Dedifferentiated amniotic fluid mesenchymal stem cell (primary cell): ENCODE results near the gene NKPD1.

Experiments used
- DNase-seq: peaks from one replicate; pipeline ENCODE4 v3.0.0-alpha.2; 2016; ENCODE audit errors: extremely low spot score

The NKPD1 gene, protein sequence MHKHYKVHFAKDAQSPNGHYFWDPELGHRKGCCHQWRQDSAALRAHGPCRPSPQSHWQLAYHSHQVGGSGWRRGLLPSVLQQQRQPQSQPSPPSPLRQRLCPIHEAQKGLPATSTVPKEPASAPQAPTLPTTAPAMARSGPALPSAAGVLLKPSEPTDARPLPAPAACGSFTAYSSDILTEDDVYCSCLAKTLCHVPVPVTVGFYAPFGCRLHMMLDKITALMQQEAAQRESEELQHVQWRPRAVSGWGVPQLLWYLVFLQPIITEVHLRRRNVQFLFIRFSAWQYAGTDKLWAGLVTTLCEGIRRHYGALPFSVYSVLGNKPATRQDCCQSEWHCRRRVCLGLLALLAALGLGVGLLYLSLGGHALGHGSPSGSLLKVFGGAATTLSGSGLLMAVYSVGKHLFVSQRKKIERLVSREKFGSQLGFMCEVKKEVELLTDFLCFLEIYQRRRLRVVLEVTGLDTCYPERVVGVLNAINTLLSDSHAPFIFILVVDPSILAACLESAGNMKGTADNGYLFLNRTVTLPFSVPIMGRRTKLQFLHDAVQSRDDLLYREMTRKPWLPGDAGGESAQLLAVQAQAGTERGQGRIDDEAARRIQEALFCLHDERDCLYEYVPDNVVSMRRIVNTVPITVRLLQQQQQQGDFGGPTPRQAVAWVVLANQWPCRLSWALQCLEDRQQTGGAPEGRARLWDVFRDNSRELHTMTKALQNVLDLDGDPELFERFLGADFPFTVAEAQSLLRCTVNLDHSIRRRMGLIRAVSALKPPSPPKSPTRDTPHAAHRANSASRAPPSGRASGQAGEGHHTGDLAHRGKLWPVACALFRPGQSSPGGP

DNA sequence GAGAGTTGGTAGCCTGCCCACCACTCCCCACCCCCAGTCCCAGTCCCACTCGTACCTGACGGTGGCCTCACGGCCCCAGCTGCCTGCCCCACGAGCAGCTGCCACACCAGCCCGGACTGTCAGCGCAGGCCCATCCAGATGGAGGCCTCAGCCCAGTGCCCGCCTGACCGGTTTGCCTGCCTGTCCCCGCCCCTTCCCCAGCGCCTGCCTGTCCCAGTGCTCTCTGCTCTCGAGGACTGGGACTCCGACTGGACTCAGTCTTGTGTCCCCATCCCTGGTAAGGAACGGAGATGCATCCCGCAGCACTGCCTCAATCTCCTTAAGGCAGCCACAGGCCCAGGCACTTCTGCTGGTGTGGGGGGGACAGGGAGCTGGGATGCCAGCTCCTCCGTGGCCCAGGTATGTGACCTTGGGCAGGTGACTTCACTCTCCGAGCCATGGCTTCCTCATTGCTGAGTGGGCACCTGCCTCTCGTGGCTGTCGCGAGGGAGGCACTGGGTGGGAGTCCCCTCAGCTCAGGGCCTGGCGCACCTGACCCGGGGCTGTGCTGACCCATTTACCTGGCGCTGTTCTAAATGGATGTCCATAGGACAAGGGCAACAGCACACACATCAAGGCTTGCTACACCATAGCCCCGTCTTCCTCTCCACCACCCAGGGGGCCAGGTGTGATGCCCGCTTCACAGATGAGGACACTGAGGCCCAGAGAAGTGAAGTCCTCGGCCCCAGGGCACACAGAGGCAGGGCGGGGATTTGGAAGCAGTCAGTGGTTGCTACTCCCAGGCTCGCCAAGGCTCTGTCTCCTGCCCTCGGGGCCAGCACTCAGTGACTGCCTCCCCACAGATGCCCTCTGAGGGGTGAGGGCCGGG lies at the start of gene NKPD1:
TSS of gene NKPD1 (minus strand) at position 113 of the 868 bp plus-strand sequence. CDS start 832 bp downstream, outside the sequence.
- no peak for DNase-seq

DNA sequence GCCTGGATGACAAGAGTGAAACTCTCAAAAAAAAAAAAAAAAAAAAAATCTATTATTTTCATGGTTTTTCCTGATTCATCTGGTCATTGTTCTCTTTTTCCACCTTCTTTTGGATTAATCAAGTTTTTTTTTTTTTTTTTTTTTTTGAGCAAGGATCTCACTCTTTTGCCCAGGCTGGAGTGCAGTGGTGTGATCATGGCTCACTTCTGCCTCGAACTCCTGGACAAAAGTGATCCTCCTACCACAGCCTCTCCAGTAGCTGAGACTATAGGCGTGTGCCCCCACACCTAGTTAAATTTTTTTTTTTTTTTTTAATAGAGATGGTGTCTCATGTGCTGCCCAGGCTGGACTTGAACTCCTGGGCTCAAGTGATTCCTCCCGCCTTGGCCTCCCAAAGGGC lies 45.5 kb upstream of the NKPD1 start:
- no peak for DNase-seq

DNA sequence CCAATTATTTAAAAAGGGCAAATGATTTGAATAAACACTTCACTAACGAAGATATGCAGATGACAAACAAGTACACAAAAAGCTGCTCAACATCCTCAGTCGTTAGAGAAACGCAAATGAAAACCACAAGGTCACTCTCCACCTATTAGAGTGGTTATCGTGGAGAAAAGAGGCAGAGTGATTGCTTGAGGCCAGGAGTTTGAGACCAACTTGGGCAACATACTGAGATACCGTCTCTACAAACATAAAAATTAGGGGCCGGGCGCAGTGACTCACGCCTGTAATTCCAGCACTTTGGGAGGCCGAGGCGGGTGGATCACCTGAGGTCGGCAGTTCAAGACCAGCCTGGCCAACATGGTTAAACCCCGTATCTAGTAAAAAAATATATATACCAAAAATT lies 45.0 kb upstream of the NKPD1 start:
- no peak for DNase-seq

DNA sequence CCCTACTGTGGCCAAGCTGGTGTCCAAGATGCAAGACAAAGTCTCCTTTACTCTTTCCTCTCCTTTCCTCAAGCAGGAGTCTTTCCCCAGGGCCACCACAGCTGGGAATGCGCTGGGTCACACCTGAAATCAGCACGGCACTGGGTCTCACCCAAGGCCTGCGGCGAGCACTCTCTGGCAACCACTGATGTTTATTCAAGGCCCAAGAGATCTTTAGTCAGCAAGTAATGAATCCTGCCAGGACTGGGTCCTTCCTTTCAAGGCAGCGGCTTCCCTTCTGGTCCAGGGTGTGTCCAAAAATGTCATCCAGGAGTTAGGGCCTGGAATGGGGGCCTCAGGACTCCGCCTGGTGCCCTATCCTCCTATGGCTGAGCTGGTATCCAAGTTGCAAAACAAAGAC lies 41.9 kb upstream of the NKPD1 start:
- no peak for DNase-seq

DNA sequence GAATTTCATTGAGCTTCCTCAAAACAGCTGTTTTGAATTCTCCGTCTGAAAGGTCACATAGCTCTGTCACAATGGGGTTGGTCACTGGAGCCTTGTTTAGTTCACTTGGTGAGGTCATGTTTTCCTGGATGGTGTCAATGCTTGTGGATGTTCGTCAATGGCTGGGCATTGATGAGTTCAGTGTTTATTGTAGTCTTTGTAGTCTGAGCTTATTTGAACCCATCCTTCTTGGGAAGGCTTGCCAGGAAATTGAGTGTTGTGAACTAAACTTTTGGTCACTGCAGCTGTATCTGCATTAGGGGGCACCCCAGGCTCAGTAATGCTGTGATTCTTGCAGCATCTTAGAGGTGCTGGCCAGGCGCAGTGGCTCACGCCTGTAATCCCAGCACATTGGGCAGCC lies 39.8 kb upstream of the NKPD1 start:
- no peak for DNase-seq

DNA sequence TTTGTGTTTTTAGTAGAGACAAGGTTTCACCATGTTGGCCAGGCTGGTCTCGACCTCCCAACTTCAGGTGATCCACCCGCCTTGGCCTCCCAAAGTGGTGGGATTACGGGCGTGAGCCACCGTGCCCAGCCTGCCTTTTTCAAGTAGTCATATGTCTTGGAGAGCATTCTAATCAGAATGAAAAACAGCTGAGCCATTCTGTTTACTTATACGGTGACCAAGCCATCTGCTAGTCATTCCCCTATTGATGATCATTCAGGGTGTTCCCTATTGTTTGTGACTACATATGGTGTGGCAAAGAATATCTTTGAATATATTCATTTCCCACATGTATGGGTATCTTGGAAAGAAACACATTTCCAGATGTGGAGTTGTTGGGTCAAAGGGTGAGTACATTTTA lies 35.0 kb upstream of the NKPD1 start:
- DNase-seq = no peak

DNA sequence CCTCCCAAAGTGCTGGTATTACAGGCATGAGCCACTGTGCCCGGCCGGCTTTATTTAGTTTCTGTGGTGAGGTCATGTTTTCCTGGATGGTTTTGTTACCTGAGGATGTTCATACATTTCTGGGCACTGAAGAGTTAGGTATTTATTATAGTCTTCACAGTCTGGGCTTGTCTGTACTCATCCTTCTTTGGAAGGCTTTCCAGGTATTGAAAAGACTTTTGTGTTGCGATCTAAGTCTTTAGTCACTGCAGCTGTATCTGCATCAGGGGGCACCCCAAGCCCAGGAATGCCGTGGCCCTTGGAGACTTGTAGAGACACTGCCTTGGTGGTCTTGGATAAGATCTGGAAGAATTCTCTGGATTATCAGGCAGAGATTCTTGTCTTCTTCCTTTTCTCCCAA lies 30.6 kb upstream of the NKPD1 start:
- no peak for DNase-seq

DNA sequence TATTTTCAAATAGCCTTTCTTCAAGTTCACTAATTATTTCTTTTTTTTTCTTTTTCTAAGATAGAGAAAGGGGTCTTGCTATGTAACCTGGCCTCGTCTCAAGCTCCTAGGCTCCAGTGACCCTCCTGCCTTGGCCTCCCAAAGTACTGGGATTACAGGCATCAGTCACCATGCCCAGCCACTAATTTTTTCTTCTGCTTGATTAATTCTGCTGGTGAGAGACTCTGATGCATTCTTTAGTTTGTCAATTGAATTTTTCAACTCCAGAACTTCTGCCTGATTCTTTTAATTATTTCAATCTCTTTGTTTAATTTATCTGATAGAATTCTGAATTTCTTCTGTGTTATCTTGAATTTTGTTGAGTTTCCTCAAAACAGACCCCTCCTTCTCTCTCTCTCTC lies 29.2 kb upstream of the NKPD1 start:
- DNase-seq = no peak

DNA sequence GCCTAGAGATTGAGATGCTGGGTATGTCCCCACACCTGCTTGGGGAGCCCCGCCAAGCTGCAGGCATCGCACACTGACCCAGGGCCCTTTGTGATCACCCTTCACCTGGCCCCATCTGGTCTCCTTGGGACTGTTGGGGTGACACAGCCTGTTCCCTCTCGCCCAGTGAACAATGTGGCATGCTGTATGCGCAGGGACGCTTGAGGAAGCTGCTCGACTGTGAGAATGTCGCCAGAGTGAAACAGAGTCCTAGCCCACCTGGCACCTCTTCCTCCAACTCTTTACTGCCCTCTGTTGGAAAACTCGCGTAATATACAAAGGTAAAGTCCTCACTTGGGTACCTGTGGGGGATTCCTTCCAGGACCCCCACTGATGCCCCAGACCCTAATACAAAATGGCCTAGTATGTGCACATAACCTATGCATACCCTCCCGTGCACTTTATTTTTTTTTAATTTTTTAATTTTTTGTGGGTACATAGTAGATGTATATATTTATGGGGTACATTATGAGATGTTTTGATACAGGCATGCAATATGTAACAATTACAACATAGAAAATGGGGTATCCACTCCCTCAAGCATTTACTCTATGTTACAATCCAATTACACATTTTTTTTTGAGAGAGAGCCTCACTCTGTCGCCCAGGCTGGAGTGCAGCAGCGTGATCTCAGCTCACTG lies 26.8 kb upstream of the NKPD1 start:
- DNase-seq = no peak

DNA sequence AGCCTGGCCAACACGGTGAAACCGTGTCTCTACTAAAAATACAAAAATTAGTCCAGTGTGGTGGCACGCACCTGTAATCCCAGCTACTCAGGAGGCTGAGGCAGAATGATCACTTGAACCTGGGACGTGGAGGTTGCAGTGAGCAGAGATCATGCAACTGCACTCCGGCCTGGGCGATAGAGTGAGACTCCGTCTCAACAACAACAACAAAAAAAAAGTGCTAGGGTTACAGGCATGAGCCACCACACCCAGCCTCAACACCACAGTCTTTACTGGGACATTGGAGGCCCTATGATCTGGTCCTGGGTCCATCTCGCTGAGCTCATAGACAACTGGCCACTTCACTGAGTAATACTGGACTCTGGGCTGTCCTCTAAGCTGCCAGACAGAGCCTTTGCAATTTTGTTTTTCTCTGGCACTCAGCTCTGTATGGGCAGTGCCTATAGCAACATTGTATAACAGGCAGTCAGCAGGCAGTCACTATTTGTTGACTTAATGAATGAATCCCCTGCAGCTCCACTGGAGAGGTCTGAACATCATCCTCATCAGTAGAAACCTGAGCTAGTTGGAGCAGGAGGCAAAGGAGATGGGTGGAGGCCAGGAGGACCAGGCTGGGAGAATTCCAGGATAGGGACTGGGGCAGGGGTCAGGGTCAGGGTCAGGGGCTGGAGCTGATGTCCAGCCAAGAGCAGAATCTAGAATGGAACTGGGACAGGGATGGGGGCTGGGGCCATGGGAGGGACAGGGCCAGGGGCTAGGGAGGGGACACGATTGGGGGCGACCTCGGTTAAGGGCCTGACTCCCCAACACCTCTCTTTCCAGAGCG lies 25.9 kb upstream of the NKPD1 start:
- no peak for DNase-seq

DNA sequence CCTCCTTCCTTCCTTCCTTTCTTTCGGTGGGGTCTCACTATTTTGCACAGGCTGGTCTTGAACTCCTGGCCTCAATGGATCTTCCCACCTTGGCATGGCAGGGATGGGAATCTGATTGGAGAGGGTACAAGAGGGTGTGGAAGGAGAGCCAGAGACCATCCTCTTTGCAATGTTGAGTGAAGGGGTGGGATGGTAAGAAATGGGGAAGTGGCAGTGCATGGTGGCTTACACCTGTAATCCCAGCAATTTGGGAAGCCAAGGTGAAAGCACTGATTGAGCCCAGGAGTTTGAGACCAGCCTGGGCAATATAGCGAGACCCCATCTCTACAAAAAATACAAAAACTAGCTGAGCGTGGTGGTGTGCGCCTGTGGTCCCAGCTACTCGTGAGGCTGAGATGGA lies 23.3 kb upstream of the NKPD1 start:
- DNase-seq = no peak

DNA sequence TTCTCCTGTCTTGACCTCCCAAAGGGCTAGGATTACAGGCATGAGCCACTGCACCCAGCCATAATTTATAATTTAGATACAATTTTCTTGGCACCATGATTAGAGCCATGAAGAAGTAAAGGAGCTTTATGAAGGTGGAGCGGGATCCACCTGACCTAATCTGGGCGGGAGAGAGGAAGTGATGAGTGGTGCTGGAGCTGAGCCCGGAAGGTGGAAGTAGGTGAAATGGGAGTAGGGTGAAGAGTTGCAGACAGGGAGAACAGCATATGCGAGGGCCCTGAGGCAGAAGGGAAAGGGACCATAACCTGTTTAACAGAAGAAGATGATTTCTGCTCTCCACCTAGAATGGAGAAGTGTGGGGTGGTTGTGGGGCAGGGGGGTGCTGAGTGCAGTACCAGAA lies 22.0 kb upstream of the NKPD1 start:
- no peak for DNase-seq

DNA sequence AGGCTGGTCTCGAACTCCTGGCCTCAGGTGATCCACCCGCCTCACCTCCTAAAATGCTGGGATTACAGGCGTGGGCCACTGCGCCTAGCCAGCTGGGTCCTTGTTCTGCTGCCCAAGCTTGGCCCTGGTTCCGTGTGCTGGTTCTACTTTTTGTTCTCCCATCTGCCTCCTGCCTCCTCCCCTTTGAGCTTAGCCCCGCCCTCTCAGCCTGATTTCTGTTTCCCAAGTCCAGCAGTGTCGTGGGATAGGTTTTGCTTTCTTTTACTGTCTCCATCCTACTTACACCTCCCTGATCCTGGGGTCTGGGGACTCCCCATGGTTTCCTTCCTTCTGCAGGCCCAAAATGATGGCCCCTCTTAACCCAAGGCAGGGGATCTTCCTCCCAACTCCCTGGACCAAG lies 20.2 kb upstream of the NKPD1 start:
- DNase-seq = no peak

DNA sequence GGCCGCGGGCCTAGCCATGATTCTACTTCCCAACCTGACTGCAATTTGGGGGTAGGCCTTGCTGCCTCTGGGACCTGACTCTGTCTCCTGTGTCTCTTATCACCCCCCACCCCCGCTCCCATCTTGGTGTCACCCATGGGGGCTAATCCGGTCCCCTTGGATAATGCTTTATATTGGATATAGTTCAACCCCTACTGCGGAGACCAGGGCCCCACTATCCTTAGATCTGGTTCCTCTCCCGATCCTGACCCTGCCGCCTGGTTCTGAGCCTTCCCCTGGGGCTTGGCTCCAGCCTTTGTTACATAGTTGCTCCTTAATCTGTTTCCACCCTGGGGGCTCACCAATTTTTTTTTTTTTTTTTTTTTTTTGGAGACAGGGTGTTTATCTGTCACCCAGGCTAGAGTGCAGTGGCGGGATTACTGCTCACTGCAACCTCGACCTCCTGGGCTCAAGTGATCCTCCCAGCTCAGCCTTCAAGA lies 19.1 kb upstream of the NKPD1 start:
- no peak for DNase-seq

DNA sequence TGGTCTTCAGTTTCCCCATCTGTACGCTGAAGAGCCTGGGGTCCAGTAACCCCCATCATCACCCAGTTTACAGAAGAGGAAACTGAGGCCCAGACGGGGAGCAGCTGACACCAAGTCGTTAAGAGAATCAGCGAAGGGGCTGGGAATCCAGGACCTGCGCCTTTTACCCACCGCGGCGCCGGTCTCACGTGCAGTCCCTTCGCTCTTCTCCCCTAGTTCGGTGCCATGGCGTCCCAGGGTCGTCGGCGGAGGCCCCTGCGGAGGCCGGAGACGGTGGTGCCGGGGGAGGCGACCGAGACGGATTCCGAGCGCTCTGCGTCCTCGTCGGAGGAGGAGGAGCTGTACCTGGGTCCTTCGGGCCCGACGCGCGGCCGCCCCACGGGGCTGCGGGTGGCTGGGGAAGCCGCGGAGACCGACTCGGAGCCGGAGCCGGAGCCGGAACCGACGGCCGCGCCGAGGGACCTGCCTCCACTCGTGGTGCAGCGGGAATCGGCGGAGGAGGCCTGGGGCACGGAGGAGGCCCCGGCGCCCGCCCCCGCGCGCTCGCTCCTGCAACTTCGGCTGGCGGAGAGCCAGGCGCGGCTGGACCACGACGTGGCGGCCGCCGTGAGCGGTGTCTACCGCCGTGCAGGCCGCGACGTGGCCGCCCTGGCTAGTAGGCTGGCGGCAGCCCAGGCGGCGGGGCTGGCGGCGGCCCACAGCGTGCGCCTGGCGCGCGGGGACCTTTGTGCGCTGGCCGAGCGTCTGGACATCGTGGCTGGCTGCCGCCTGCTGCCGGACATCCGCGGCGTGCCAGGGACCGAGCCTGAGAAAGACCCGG lies 18.5 kb upstream of the NKPD1 start:
- no peak for DNase-seq

DNA sequence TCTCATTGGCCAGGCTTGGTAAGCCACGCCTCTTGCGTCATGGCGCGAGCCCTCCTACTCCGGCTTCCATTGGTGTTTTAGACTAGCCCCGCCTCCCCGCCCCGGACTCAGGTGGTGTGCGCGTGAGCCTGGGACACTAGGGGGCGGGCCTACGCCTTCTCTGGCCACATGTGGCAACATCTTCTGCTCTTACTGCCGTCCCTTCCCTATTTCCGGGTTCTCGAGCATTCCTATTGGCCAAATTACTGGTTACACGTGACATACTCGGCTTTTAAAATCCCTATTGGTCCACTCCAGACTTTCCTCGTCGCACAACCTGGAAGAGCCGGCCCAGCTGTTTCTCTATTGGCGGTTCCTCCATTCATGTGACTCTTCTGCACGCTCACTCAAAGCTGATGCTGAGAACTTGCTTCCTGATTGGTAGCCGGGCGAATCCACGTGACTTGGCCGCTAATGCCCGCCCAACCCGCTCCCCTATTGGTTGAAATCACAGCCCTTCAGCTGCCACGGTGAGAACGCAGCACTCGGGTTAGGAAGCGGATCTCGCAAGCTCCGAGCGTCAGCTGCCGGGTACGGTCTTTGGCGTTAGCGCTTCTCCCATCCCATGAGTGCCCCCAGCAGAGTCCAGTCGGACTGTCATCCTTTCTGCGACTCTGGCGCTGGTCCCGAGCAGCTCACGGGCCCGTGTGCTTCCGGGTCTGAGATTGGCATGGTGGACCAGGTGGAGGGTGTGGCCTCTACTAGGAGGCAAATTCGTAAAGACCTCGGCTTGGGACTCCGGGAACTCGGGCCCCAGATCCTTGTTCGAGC lies 17.7 kb upstream of the NKPD1 start, which contains the start of gene BLOC1S3:
TSS of gene BLOC1S3 (plus strand) at position 523 of the 810 bp plus-strand sequence. CDS start 513 bp downstream, outside the sequence.
- peak; percentile 100 for DNase-seq

DNA sequence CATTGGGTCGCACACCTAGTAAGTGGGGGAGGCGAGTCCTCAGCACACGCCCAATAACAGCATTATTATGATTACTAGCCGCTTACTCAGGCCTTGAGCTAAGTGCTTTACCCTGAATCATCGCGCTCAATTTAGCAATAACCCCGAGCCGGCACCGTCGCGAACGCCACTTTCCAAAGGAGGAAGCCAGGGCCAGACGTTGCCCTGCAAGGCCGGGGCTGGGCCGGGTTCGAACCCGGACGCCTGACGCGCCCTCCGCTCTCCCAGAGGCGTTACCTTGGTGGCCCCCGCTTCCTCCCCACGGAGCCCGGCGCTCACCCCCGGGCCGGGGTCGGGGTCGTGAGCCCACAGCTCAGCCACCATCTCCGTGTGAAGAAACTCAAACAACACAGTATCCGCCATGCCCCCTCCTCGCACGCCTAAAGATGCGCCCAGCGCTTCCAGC lies 17.1 kb upstream of the NKPD1 start, which contains the start of gene TRAPPC6A:
TSS of gene TRAPPC6A (minus strand) at position 421 of the 445 bp plus-strand sequence. CDS start at position 402, 19 bp downstream.
- no peak for DNase-seq
